Measurements from ENCODE around the gene PEAK1. TPM values are rescaled to one million over a fixed set of nuclear protein-coding genes. Genes with fewer than 3 reads are reported as not detected.

PEAK1 gene
- polyA plus RNA-seq, 10 donors: 28.4 to 42.5 (median 37.3) TPM

- no peak for DNase-seq
Measured at GRCh38 chr15:77143191-77143590, 276.7 kb downstream of the PEAK1 start.

- DNase-seq: no peak
Measured at GRCh38 chr15:77140220-77140619, 279.7 kb downstream of the PEAK1 start.

GRCh38 chr15:77139312-77139711 lies 280.6 kb downstream of the PEAK1 start:
- no peak for DNase-seq

GRCh38 chr15:77138167-77138522 lies 281.8 kb downstream of the PEAK1 start:
- DNase-seq: no peak

GRCh38 chr15:77135181-77135580 lies 284.7 kb downstream of the PEAK1 start:
- no peak for DNase-seq

- DNase-seq: no peak
Measured at GRCh38 chr15:77130315-77130930, 289.5 kb downstream of the PEAK1 start.

GRCh38 chr15:77127626-77128025 lies 292.3 kb downstream of the PEAK1 start:
- DNase-seq: no peak

GRCh38 chr15:77126529-77127326 lies 293.2 kb downstream of the PEAK1 start:
- DNase-seq: no peak

GRCh38 chr15:77123854-77124253 lies 296.1 kb downstream of the PEAK1 start:
- DNase-seq: no peak

- no peak for DNase-seq
Measured at GRCh38 chr15:77122576-77122975, 297.3 kb downstream of the PEAK1 start.

GRCh38 chr15:77121599-77121998 lies 298.3 kb downstream of the PEAK1 start:
- no peak for DNase-seq

- no peak for DNase-seq
Measured at GRCh38 chr15:77120576-77120975, 299.3 kb downstream of the PEAK1 start.

- DNase-seq: peak in 1 of 3 donors; percentile 25
Measured at GRCh38 chr15:77119446-77119845, 300.5 kb downstream of the PEAK1 start.

GRCh38 chr15:77118882-77119321 lies 301.0 kb downstream of the PEAK1 start:
- peak; percentile 77 to 90 (median 82) for DNase-seq

GRCh38 chr15:77115179-77115578 lies 304.7 kb downstream of the PEAK1 start:
- no peak for DNase-seq

- no peak for DNase-seq
Measured at GRCh38 chr15:77112838-77113504, 306.9 kb downstream of the PEAK1 start.

GRCh38 chr15:77111789-77112188 lies 308.1 kb downstream of the PEAK1 start:
- DNase-seq: no peak

- peak; percentile 63 to 85 (median 64) for DNase-seq
Measured at GRCh38 chr15:77107531-77108355, 312.2 kb downstream of the PEAK1 start.

GRCh38 chr15:77107068-77107467 lies 312.8 kb downstream of the PEAK1 start:
- DNase-seq: peak; percentile 36 to 90 (median 56)

GRCh38 chr15:77104155-77104554 lies 315.7 kb downstream of the PEAK1 start:
- DNase-seq: peak in 1 of 3 donors; percentile 52

- no peak for DNase-seq
Measured at GRCh38 chr15:77099741-77100463, 320.0 kb downstream of the PEAK1 start.

Measured in muscle of back (tissue), 11 donors.